Neuronal stem cell (in vitro differentiated cells): Measurements from ENCODE around the gene CAMK4.
"Not testable (repeated sequence)": the region's sequence is repeated elsewhere in the genome, so short reads cannot be mapped to it uniquely, and the experiment has no call there.

ENCODE experiments used
- DNase-seq: peaks from one replicate; pipeline ENCODE4 v3.0.0-alpha.2; 2013; ENCODE audit warnings: low spot score
- H2AFZ ChIP-seq: one replicate; pipeline ENCODE4 v1.6.1; 2013; ENCODE audit warnings: mild to moderate bottlenecking, low read length, inconsistent platforms
- H2AK5ac ChIP-seq: 2 replicates; pipeline ENCODE4 v1.6.1; 2013; ENCODE audit warnings: low read depth, mild to moderate bottlenecking, inconsistent platforms, low read length, moderate library complexity, mixed read lengths
- H2BK120ac ChIP-seq: 2 replicates; pipeline ENCODE4 v1.6.1; 2013; ENCODE audit warnings: low read depth, mild to moderate bottlenecking, inconsistent platforms, low read length, moderate library complexity, mixed read lengths
- H2BK12ac ChIP-seq: one replicate; pipeline ENCODE4 v1.6.1; 2013; ENCODE audit warnings: low read length, inconsistent platforms
- H2BK15ac ChIP-seq: 2 replicates; pipeline ENCODE4 v1.6.1; 2013; ENCODE audit warnings: mild to moderate bottlenecking, low read length, inconsistent platforms, mixed read lengths
- H2BK5ac ChIP-seq: one replicate; pipeline ENCODE4 v1.6.1; 2013; ENCODE audit warnings: inconsistent platforms, mild to moderate bottlenecking, low read length, moderate library complexity
- H3K14ac ChIP-seq: one replicate; pipeline ENCODE4 v1.6.1; 2013; ENCODE audit warnings: low read length, inconsistent platforms
- H3K18ac ChIP-seq: 2 replicates; pipeline ENCODE4 v1.6.1; 2013; ENCODE audit warnings: low read length, inconsistent platforms
- H3K23ac ChIP-seq: 2 replicates; pipeline ENCODE4 v1.6.1; 2013; ENCODE audit warnings: low read depth, mild to moderate bottlenecking, mixed read lengths, low read length, inconsistent platforms; ENCODE audit not compliant: poor library complexity
- H3K27ac ChIP-seq: replicated peaks from 3 replicates; pipeline ENCODE4 v1.5.1; 2013; ENCODE audit warnings: low read length, inconsistent platforms
- H3K27me3 ChIP-seq, 3 experiments: 2 replicates each; pipeline ENCODE4 v1.6.1; 2013; ENCODE audit warnings: low read length in 3 of 3, mild to moderate bottlenecking in 2 of 3, inconsistent platforms in 1 of 3, low read depth in 1 of 3, mixed read lengths in 1 of 3, moderate library complexity in 1 of 3; ENCODE audit not compliant: control insufficient read depth in 3 of 3, insufficient read depth in 3 of 3
- H3K36me3 ChIP-seq, 2 donors: replicated peaks in 1 of 2; 2 replicates each; pipeline ENCODE4 v1.6.1; 2013; ENCODE audit warnings: low read length in 2 of 2; ENCODE audit not compliant: control insufficient read depth in 2 of 2, insufficient read depth in 2 of 2
- H3K4ac ChIP-seq: 2 replicates; pipeline ENCODE4 v1.6.1; 2013; ENCODE audit warnings: inconsistent platforms, mild to moderate bottlenecking, low read length, moderate library complexity
- H3K4me1 ChIP-seq, 2 donors: 1 replicate in 1 of 2; 2 replicates in 1 of 2; pipeline ENCODE4 v1.6.1; 2013; ENCODE audit warnings: low read length in 2 of 2, low read depth in 1 of 2; ENCODE audit not compliant: control insufficient read depth in 2 of 2, insufficient read depth in 1 of 2
- H3K4me2 ChIP-seq: one replicate; pipeline ENCODE4 v1.6.1; 2013; ENCODE audit warnings: mild to moderate bottlenecking, low read length, inconsistent platforms; ENCODE audit not compliant: insufficient read depth, poor library complexity, severe bottlenecking
- H3K4me3 ChIP-seq, 2 donors: 2 replicates each; pipeline ENCODE4 v1.5.1; 2013; ENCODE audit warnings: low read length in 2 of 2, mild to moderate bottlenecking in 2 of 2, inconsistent platforms in 1 of 2, moderate library complexity in 1 of 2
- H3K79me1 ChIP-seq: one replicate; pipeline ENCODE4 v1.6.1; 2013; ENCODE audit warnings: low read depth, mild to moderate bottlenecking, inconsistent platforms, low read length, moderate library complexity
- H3K9ac ChIP-seq: one replicate; pipeline ENCODE4 v1.6.1; 2013; ENCODE audit warnings: mild to moderate bottlenecking, low read depth, low read length, inconsistent platforms; ENCODE audit not compliant: poor library complexity
- H3K9me3 ChIP-seq, 2 donors: replicated peaks in 1 of 2; 2 replicates each; pipeline versions ENCODE3 to v1.6.1; 2013; ENCODE audit warnings: low read length in 2 of 2, mild to moderate bottlenecking in 2 of 2, inconsistent platforms in 1 of 2, low read depth in 1 of 2, mixed read lengths in 1 of 2, moderate library complexity in 1 of 2; ENCODE audit not compliant: control insufficient read depth in 2 of 2, insufficient read depth in 1 of 2
- H4K8ac ChIP-seq: one replicate; pipeline ENCODE4 v1.6.1; 2013; ENCODE audit warnings: low read depth, mild to moderate bottlenecking, inconsistent platforms, low read length, moderate library complexity
- H4K91ac ChIP-seq: one replicate; pipeline ENCODE4 v1.6.1; 2013; ENCODE audit warnings: low read length, low read depth, mild to moderate bottlenecking, inconsistent platforms; ENCODE audit not compliant: poor library complexity
- WGBS, 2 donors: extraction: QIAGEN DNeasy Blood & Tissue Kit; methylation state at CpG; one replicate each; pipeline ENCODE4 v1.1.7; 2013; ENCODE audit warnings: missing lambda C conversion rate in 2 of 2, mixed read lengths in 1 of 2; ENCODE audit not compliant: insufficient read length in 2 of 2, insufficient replicate concordance in 1 of 2; ENCODE audit errors: extremely low coverage in 2 of 2; 5-methylcytosine and 5-hydroxymethylcytosine counted together

CAMK4 gene

GRCh38 chr5:111301264-111301663 is 77.1 kb downstream of the CAMK4 start:
- Histone ChIP-seq H3K4me3 (no peak overlapping the region), H3K9me3 (peaks cover 8 to 12% of the 10 kb centered on the region in 2 donors), H3K4me1 (no peaks in the 10 kb centered on the region), H3K4me2 (no peak overlapping the region), H2BK120ac (no peak overlapping the region), H2AK5ac (no peak overlapping the region), H3K9ac (no peak overlapping the region), H3K27me3 (no peaks in the 10 kb centered on the region), H4K91ac (no peak overlapping the region), H2BK15ac (no peak overlapping the region), H3K4ac (no peak overlapping the region), H3K18ac (no peak overlapping the region), H3K14ac (no peak overlapping the region), H2BK12ac (no peak overlapping the region), H3K79me1 (no peaks in the 10 kb centered on the region), H2AFZ (no peak overlapping the region), H3K23ac (no peak overlapping the region), H3K27ac (no peak overlapping the region), H4K8ac (no peak overlapping the region), H3K36me3 (no peaks in the 10 kb centered on the region), H2BK5ac (no peak overlapping the region)
- WGBS, 2 donors = no CpG with 5 or more reads among the region's 1 CpG
- no peak for DNase-seq

- H2BK5ac ChIP-seq, H3K14ac ChIP-seq, H2AFZ ChIP-seq, H3K36me3 ChIP-seq, H2BK12ac ChIP-seq, DNase-seq, H3K4me1 ChIP-seq, H3K4ac ChIP-seq, H3K23ac ChIP-seq, H3K9ac ChIP-seq, H4K8ac ChIP-seq, H2AK5ac ChIP-seq, H3K27ac ChIP-seq, H3K79me1 ChIP-seq, H3K18ac ChIP-seq, H2BK15ac ChIP-seq, H4K91ac ChIP-seq, H3K4me3 ChIP-seq, H3K4me2 ChIP-seq, H3K27me3 ChIP-seq, H2BK120ac ChIP-seq: not testable (repeated sequence)
- H3K9me3 ChIP-seq = peaks cover 8 to 12% of the 10 kb centered on the region in 2 donors
- no CpG with 5 or more reads among the region's 15 CpGs for WGBS, 2 donors
These were observed 77.9 kb downstream of the CAMK4 start for GRCh38 chr5:111302043-111302442.

- Histone ChIP-seq H3K79me1 (no peaks in the 10 kb centered on the region), H2AK5ac (no peak overlapping the region), H3K9ac (no peak overlapping the region), H3K4me2 (no peak overlapping the region), H3K36me3 (no peaks in the 10 kb centered on the region), H3K27ac (no peak overlapping the region), H2BK15ac (no peak overlapping the region), H3K18ac (no peak overlapping the region), H3K27me3 (no peaks in the 10 kb centered on the region), H2BK12ac (no peak overlapping the region), H2AFZ (no peak overlapping the region), H4K91ac (no peak overlapping the region), H3K9me3 (no peaks in the 10 kb centered on the region), H2BK120ac (no peak overlapping the region), H3K4me3 (no peak overlapping the region), H4K8ac (no peak overlapping the region), H3K4ac (no peak overlapping the region), H3K4me1 (peaks cover 2 to 6% of the 10 kb centered on the region in 2 donors), H3K14ac (no peak overlapping the region), H2BK5ac (no peak overlapping the region), H3K23ac (no peak overlapping the region)
- no CpG with 5 or more reads among the region's 4 CpGs for WGBS, 2 donors
- peak; percentile 9 for DNase-seq
These were observed 84.8 kb downstream of the CAMK4 start for GRCh38 chr5:111308951-111309350.

GRCh38 chr5:111309384-111309783 is 85.2 kb downstream of the CAMK4 start:
- H3K9ac ChIP-seq = no peak overlapping the region
- H2BK5ac ChIP-seq = no peak overlapping the region
- no peak overlapping the region for H2BK12ac ChIP-seq
- H3K4ac ChIP-seq = no peak overlapping the region
- H3K27ac ChIP-seq = no peak overlapping the region
- WGBS, 2 donors = no CpG with 5 or more reads among the region's 2 CpGs
- H2AK5ac ChIP-seq = no peak overlapping the region
- no peak overlapping the region for H2BK15ac ChIP-seq
- H3K4me1 ChIP-seq = peaks cover 2 to 6% of the 10 kb centered on the region in 2 donors
- no peak overlapping the region for H3K23ac ChIP-seq
- no peak overlapping the region for H4K91ac ChIP-seq
- no peaks in the 10 kb centered on the region for H3K79me1 ChIP-seq
- DNase-seq = no peak
- H3K18ac ChIP-seq = no peak overlapping the region
- H3K36me3 ChIP-seq = no peaks in the 10 kb centered on the region
- no peak overlapping the region for H2AFZ ChIP-seq
- no peaks in the 10 kb centered on the region for H3K27me3 ChIP-seq
- H3K4me2 ChIP-seq = no peak overlapping the region
- no peak overlapping the region for H3K4me3 ChIP-seq
- no peak overlapping the region for H3K14ac ChIP-seq
- no peak overlapping the region for H4K8ac ChIP-seq
- H3K9me3 ChIP-seq = no peaks in the 10 kb centered on the region
- H2BK120ac ChIP-seq = no peak overlapping the region
